ENCODE data around the gene LRRTM4.

DNA sequence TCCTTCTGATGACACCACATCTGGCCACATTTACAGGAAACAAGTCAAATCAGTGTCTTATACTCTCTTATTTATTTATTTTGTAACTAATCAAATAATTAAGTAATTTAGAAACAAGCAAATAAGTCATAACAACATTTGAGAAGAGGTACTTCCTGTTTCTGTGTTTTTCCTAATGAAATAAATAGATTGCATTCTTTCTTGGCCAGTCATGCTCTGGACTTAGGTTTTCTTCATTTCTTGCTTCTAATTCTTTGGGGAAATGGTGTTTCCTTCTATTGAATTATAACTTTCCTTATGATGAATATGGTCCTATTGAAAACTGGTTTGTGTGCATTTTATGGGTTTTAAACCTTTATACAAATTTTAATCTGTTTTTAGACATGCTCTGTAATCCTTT is 546.4 kb downstream of the LRRTM4 start:
- TF ChIP-seq, protein P1, sequence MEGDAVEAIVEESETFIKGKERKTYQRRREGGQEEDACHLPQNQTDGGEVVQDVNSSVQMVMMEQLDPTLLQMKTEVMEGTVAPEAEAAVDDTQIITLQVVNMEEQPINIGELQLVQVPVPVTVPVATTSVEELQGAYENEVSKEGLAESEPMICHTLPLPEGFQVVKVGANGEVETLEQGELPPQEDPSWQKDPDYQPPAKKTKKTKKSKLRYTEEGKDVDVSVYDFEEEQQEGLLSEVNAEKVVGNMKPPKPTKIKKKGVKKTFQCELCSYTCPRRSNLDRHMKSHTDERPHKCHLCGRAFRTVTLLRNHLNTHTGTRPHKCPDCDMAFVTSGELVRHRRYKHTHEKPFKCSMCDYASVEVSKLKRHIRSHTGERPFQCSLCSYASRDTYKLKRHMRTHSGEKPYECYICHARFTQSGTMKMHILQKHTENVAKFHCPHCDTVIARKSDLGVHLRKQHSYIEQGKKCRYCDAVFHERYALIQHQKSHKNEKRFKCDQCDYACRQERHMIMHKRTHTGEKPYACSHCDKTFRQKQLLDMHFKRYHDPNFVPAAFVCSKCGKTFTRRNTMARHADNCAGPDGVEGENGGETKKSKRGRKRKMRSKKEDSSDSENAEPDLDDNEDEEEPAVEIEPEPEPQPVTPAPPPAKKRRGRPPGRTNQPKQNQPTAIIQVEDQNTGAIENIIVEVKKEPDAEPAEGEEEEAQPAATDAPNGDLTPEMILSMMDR (conservative IDR thresholded peaks at IDR 0.05; ENCODE audit: low read depth, low read length) = no peak
- TF ChIP-seq EZH2 (IDR thresholded peaks at IDR 0.05; ENCODE audit: borderline replicate concordance, low read depth, low read length, poor library complexity, severe bottlenecking) = no peak

Data from A673 (cell line).